Panc1 (cell line): ENCODE results near the gene GFAP. TPM values are rescaled to one million over a fixed set of nuclear protein-coding genes. Genes with fewer than 3 reads are reported as not detected.

Experiments
- ATAC-seq: fragments of 200-7000 bp; cut with Tn5 transposase; 2 replicates; pipeline ENCODE4 v1.9.1; 2020; ENCODE audit warnings: mild to moderate bottlenecking, moderate library complexity
- BruUV-seq: library from RNA; stranded (reverse); fragments of 400-500 nt; replicated peaks from 2 replicates; lab custom pipeline; 2021; lab: Mats Ljungman, UMichigan
- CTCF ChIA-PET: fragments of 300-600 bp; sonication (Branson Sonifier 250); formaldehyde crosslinking; loops from one replicate; lab custom pipeline; 2022; ENCODE audit warnings: antibody characterized with exemption; lab: Charles Lee
- POLR2A ChIA-PET: fragments of 300-600 bp; sonication (Branson Sonifier 250); formaldehyde crosslinking; loops from one replicate; lab custom pipeline; 2022; ENCODE audit warnings: antibody characterized with exemption; lab: Charles Lee
- DNase-seq: peaks from one replicate; pipeline ENCODE4 v3.0.0-alpha.2; 2010; ENCODE audit warnings: low read depth, low spot score
- H3K27ac ChIP-seq: 2 replicates; pipeline ENCODE4 v1.5.1; 2011; ENCODE audit warnings: mild to moderate bottlenecking, low read length, inconsistent platforms
- H3K27me3 ChIP-seq: fragments of 200-500 bp; sonication (Bioruptor generic); 2 replicates; pipeline ENCODE4 v1.6.0; 2014; ENCODE audit warnings: low read length, inconsistent platforms; ENCODE audit not compliant: control insufficient read depth, insufficient read depth
- H3K36me3 ChIP-seq: fragments of 200-500 bp; sonication (Bioruptor generic); 2 replicates; pipeline ENCODE4 v1.5.1; 2014; ENCODE audit warnings: inconsistent platforms, mild to moderate bottlenecking, low read length, moderate library complexity; ENCODE audit not compliant: control insufficient read depth, insufficient read depth
- H3K4me1 ChIP-seq: 2 replicates; pipeline ENCODE4 v1.5.1; 2011; ENCODE audit warnings: inconsistent platforms, mild to moderate bottlenecking, low read length, moderate library complexity; ENCODE audit not compliant: control insufficient read depth, insufficient read depth
- H3K4me3 ChIP-seq, 2 experiments: 2 replicates each; pipeline ENCODE4 v1.5.1; 2011 to 2012; ENCODE audit warnings: low read depth in 2 of 2, low read length in 2 of 2, mild to moderate bottlenecking in 2 of 2, inconsistent platforms in 1 of 2, moderate library complexity in 1 of 2
- H3K9me3 ChIP-seq: fragments of 200-500 bp; sonication (Bioruptor generic); 2 replicates; pipeline ENCODE4 v1.5.1; 2014; ENCODE audit warnings: low read depth, mild to moderate bottlenecking, inconsistent platforms, low read length, moderate library complexity; ENCODE audit not compliant: control insufficient read depth, insufficient read depth
- POLR2AphosphoS5 ChIP-seq: IDR thresholded peaks from 2 replicates; pipeline ENCODE4 v1.6.1; 2012; ENCODE audit warnings: mild to moderate bottlenecking, low read depth, low read length, moderate library complexity
- SIN3A ChIP-seq: IDR thresholded peaks from 2 replicates; pipeline ENCODE4 v1.6.1; 2012; ENCODE audit warnings: low read depth, mild to moderate bottlenecking, low read length, moderate library complexity, borderline replicate concordance; ENCODE audit not compliant: insufficient read depth
- TCF7L2 ChIP-seq: IDR thresholded peaks from 2 replicates; pipeline ENCODE4 v1.6.1; 2011; ENCODE audit warnings: mild to moderate bottlenecking, low read depth, low read length, inconsistent platforms
- in situ Hi-C: cut with HindIII; loops from 2 replicates; pipeline ENCODE4 v1.10.0; 2016; ENCODE audit warnings: low sequenced_read_pairs, low pct_unique_long_range_greater_than_20kb
- intact Hi-C: fragments of 100-400 bp; cut with micrococcal nuclease; formaldehyde crosslinking; loops from one replicate; pipeline ENCODE4 v1.10.0; 2022; ENCODE audit not compliant: unreplicated experiment
- total RNA-seq: library from RNA; stranded (reverse); gene quantifications from one replicate; pipeline ENCODE4 v1.2.1, GENCODE V29; 2021; ENCODE audit not compliant: unreplicated experiment
- TF ChIP-seq, protein P1 (sequence below): fragments of 450-650 bp; IDR thresholded peaks from 2 replicates; pipeline ENCODE4 v1.5.1; 2017; ENCODE audit warnings: mild to moderate bottlenecking
- TF ChIP-seq, protein P2 (sequence below), 2 experiments: IDR thresholded peaks; 2 replicates each; pipeline ENCODE4 v1.6.1; 2011 to 2012; ENCODE audit warnings: low read depth in 2 of 2, control low read depth in 1 of 2, low read length in 1 of 2, mild to moderate bottlenecking in 1 of 2, moderate library complexity in 1 of 2; ENCODE audit not compliant: insufficient read depth in 1 of 2

Gene GFAP
- total RNA-seq, 1 experiment from 2014 or later: not detected

DNA sequence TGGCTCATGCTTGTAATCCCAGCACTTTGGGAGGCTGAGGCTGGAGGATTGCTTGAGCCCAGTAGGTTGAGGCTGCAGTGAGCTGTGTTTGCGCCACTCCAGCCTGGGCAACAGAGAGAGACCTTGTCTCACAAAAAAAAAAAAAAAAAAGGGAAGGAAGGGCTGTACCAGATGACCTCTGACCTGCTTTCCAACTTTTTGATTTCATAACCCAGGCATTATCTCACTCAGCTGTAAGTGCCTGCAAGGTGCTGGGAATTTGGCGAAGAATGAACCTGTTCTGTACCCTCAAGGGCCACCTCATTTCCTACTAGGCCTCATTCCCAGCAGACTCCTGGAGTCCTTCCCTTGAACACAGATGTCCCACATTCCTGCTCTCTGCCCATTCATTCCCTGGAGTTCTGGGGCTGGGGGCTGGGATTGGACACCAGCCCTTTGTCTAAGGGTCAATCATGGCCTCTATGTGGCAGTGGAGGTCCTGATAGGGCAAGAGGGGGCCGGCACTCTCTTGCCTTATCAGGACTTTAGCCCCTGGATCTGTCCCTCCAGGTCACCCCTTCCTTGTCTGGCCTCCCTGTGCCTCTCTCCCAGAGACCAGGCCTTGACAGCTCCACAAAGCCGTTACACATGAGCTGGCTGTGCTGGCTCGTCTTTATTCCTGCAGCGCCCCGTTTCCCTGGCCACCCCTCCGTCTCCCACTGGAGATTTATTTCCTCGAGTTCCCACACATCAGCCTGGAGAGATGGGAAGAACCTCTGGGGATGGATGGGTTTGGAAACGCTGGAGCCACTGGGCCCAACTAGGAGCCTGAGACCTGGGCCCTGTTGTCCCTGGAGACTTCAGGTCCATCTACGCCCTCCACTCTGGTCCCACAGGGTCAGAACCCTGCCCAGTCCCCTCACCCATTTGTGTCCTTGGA is 821 bp upstream of the GFAP start:
- H3K9me3 ChIP-seq: no peaks in the 10 kb centered on the region
- no peaks in the 10 kb centered on the region for H3K27me3 ChIP-seq
- no TSS peak for BruUV-seq
- TF ChIP-seq TCF7L2: no peak
- no peak for TF ChIP-seq POLR2AphosphoS5
- TF ChIP-seq SIN3A: no peak
- TF ChIP-seq, protein P1, sequence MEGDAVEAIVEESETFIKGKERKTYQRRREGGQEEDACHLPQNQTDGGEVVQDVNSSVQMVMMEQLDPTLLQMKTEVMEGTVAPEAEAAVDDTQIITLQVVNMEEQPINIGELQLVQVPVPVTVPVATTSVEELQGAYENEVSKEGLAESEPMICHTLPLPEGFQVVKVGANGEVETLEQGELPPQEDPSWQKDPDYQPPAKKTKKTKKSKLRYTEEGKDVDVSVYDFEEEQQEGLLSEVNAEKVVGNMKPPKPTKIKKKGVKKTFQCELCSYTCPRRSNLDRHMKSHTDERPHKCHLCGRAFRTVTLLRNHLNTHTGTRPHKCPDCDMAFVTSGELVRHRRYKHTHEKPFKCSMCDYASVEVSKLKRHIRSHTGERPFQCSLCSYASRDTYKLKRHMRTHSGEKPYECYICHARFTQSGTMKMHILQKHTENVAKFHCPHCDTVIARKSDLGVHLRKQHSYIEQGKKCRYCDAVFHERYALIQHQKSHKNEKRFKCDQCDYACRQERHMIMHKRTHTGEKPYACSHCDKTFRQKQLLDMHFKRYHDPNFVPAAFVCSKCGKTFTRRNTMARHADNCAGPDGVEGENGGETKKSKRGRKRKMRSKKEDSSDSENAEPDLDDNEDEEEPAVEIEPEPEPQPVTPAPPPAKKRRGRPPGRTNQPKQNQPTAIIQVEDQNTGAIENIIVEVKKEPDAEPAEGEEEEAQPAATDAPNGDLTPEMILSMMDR: no peak
- TF ChIP-seq, protein P2, sequence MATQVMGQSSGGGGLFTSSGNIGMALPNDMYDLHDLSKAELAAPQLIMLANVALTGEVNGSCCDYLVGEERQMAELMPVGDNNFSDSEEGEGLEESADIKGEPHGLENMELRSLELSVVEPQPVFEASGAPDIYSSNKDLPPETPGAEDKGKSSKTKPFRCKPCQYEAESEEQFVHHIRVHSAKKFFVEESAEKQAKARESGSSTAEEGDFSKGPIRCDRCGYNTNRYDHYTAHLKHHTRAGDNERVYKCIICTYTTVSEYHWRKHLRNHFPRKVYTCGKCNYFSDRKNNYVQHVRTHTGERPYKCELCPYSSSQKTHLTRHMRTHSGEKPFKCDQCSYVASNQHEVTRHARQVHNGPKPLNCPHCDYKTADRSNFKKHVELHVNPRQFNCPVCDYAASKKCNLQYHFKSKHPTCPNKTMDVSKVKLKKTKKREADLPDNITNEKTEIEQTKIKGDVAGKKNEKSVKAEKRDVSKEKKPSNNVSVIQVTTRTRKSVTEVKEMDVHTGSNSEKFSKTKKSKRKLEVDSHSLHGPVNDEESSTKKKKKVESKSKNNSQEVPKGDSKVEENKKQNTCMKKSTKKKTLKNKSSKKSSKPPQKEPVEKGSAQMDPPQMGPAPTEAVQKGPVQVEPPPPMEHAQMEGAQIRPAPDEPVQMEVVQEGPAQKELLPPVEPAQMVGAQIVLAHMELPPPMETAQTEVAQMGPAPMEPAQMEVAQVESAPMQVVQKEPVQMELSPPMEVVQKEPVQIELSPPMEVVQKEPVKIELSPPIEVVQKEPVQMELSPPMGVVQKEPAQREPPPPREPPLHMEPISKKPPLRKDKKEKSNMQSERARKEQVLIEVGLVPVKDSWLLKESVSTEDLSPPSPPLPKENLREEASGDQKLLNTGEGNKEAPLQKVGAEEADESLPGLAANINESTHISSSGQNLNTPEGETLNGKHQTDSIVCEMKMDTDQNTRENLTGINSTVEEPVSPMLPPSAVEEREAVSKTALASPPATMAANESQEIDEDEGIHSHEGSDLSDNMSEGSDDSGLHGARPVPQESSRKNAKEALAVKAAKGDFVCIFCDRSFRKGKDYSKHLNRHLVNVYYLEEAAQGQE (IDR thresholded peaks at IDR 0.05; ENCODE audit: insufficient read depth in 1 of 2, low read depth in 2 of 2, low read length in 1 of 2): no peak
- CTCF ChIA-PET: interaction anchor here (0.6 to 0.7 kb wide), 2 partner anchors 16 to 26 kb away, joined by 5 to 11 read pairs; no protein-coding TSS in a partner anchor
- POLR2A ChIA-PET: no interaction called here
- in situ Hi-C loops: no loop called here
- H3K4me3 ChIP-seq: no peak overlapping the region
- ATAC-seq (no peak), DNase-seq (no peak)
- H3K4me1 ChIP-seq: no peaks in the 10 kb centered on the region
- intact Hi-C loops: no loop called here
- no peak overlapping the region for H3K27ac ChIP-seq
- no peaks in the 10 kb centered on the region for H3K36me3 ChIP-seq

DNA sequence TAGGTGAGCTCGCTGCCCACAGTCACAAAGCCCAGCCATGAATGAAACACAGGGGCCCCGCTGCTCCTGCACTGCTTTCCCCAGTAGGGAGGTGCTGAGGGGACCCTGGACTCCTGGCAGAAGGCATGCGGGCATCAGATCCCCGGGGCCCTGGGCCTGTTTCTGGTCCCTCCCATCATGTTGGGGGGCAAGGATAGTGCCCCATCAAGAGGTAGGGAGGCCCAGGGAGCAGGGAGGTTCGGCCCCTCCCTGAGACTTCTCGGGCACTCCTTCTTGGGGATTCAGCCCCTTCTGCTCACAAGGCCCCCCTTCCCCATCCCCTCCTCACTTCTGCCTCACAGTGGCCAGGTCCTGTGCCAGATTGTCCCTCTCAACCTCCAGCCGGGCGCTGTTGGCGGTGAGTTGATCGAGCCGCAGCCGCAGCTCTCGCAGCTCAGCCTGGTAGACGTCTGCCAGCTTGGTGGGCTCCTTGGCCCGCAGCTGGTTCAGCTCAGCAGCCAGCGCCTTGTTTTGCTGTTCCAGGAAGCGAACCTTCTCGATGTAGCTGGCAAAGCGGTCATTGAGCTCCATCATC is 515 bp downstream of the GFAP start:
- POLR2A ChIA-PET: no interaction called here
- Histone ChIP-seq H3K27ac (no peak overlapping the region), H3K36me3 (no peaks in the 10 kb centered on the region), H3K4me3 (no peak overlapping the region), H3K9me3 (no peaks in the 10 kb centered on the region), H3K27me3 (no peaks in the 10 kb centered on the region), H3K4me1 (no peaks in the 10 kb centered on the region)
- no peak for DNase-seq
- TF ChIP-seq, protein P2 (IDR thresholded peaks at IDR 0.05; ENCODE audit: insufficient read depth in 1 of 2, low read depth in 2 of 2, low read length in 1 of 2): no peak
- TF ChIP-seq, protein P1: no peak
- TF ChIP-seq SIN3A (no peak), POLR2AphosphoS5 (no peak), TCF7L2 (no peak)
- intact Hi-C loops: no loop called here
- CTCF ChIA-PET: no interaction called here
- BruUV-seq: no TSS peak
- in situ Hi-C loops: no loop called here
- ATAC-seq: no peak
